Smooth muscle cell of the pulmonary artery (primary cell): ENCODE measurements around the gene AFF4. TPM values are rescaled to one million over a fixed set of nuclear protein-coding genes. Genes with fewer than 3 reads are reported as not detected.

Experiments used
- total RNA-seq: library from RNA; depleted of rRNA; stranded (reverse); fragments of >200 nt; gene quantifications from 2 replicates; pipeline ENCODE4 v1.2.3, GENCODE V29; 2014

The AFF4 gene
- total RNA-seq = 69.4 and 70.2 TPM in 2 replicates

GRCh38 chr5:132963171-132964104 lies at the start of gene AFF4:
Gene AFF4 (minus strand): TSS chr5:132963634. CDS start chr5:132937189, 26,445 bp downstream.

GRCh38 chr5:132873119-132873929 lies 90.1 kb downstream of the AFF4 start, which contains the start of gene LEAP2:
Gene LEAP2 (plus strand): TSS chr5:132873668. CDS start chr5:132873695, 27 bp downstream.

GRCh38 chr5:132866342-132867045 lies 96.9 kb downstream of the AFF4 start, which contains the start of the genes GDF9 and UQCRQ:
Gene GDF9 (minus strand): TSS chr5:132866469. CDS start chr5:132864533, 1,936 bp downstream.
Gene UQCRQ (plus strand): TSS chr5:132866642. CDS start chr5:132866882, 240 bp downstream.

GRCh38 chr5:132830436-132831094 lies 132.9 kb downstream of the AFF4 start, which contains the start of gene SHROOM1:
Gene SHROOM1 (minus strand): TSS chr5:132830647. CDS start chr5:132826140, 4,507 bp downstream.

Other genes with a start within 250 kb of the AFF4 start
- gene KIF3A, start 226.1 kb downstream of the AFF4 start, total RNA-seq = 10.9 and 13.5 TPM in 2 replicates
- not detected in 2 replicates for gene CCNI2, start 216.2 kb downstream of the AFF4 start, total RNA-seq
- gene SEPTIN8, start 186.4 kb downstream of the AFF4 start, total RNA-seq = 61.4 and 81.7 TPM in 2 replicates
- under 0.01 TPM in 1 of 2 replicates, not detected in the other for gene SOWAHA, start 150.3 kb downstream of the AFF4 start, total RNA-seq
- 2.7 and 7.0 TPM in 2 replicates for gene SHROOM1, start 133.0 kb downstream of the AFF4 start, total RNA-seq
- 0.26 TPM in 2 replicates for gene GDF9, start 97.2 kb downstream of the AFF4 start, total RNA-seq
- 42.1 and 57.2 TPM in 2 replicates for gene UQCRQ, start 97.0 kb downstream of the AFF4 start, total RNA-seq
- gene LEAP2, start 90.0 kb downstream of the AFF4 start, total RNA-seq = 0.26 and 0.30 TPM in 2 replicates
- 7.6 and 9.3 TPM in 2 replicates for gene ZCCHC10, start 62.9 kb upstream of the AFF4 start, total RNA-seq
- 109 and 117 TPM in 2 replicates for gene HSPA4, start 88.4 kb upstream of the AFF4 start, total RNA-seq